Parathyroid adenoma (tissue), 2 donors: Measurements from ENCODE around the gene ZNF385A.

Experiments
- H2AFZ ChIP-seq: fragments of 300-600 bp; sonication (generic); one replicate; pipeline ENCODE4 v1.7.0; 2017; ENCODE audit warnings: antibody characterized with exemption, mild to moderate bottlenecking
- H3K27ac ChIP-seq: fragments of 300-600 bp; sonication (generic); one replicate; pipeline ENCODE4 v1.7.0; 2017
- H3K27me3 ChIP-seq: fragments of 300-600 bp; sonication (generic); one replicate; pipeline ENCODE4 v1.7.0; 2017; ENCODE audit warnings: low read length; ENCODE audit not compliant: control insufficient read depth, insufficient read depth
- H3K36me3 ChIP-seq: fragments of 300-600 bp; sonication (generic); one replicate; pipeline ENCODE4 v1.7.0; 2017; ENCODE audit warnings: low read length; ENCODE audit not compliant: control insufficient read depth, insufficient read depth
- H3K4me1 ChIP-seq: fragments of 300-600 bp; sonication (generic); one replicate; pipeline ENCODE4 v1.7.0; 2017; ENCODE audit warnings: control low read depth
- H3K4me2 ChIP-seq: fragments of 300-600 bp; sonication (generic); one replicate; pipeline ENCODE4 v1.7.0; 2017; ENCODE audit warnings: low read length
- H3K4me3 ChIP-seq: fragments of 300-600 bp; sonication (generic); one replicate; pipeline ENCODE4 v1.7.0; 2017; ENCODE audit warnings: low read depth, low read length
- H3K79me2 ChIP-seq: fragments of 300-600 bp; sonication (generic); one replicate; pipeline ENCODE4 v1.7.0; 2017; ENCODE audit warnings: control low read depth
- H3K9ac ChIP-seq: fragments of 300-600 bp; sonication (generic); one replicate; pipeline ENCODE4 v1.7.0; 2017; ENCODE audit warnings: mild to moderate bottlenecking
- H3K9me3 ChIP-seq: fragments of 300-600 bp; sonication (generic); one replicate; pipeline ENCODE4 v1.7.0; 2017; ENCODE audit warnings: low read length; ENCODE audit not compliant: control insufficient read depth
- CTCF ChIP-seq: fragments of 300-600 bp; sonication (generic); IDR thresholded peaks from one replicate; pipeline ENCODE4 v1.7.0; 2017; ENCODE audit warnings: antibody characterized with exemption, mild to moderate bottlenecking
- donor health status: primary hyperparathyroidism.

The ZNF385A gene

GRCh38 chr12:54383041-54383609 lies 1.4 kb downstream of the ZNF385A start:
- no peak overlapping the region for H3K9ac ChIP-seq
- H2AFZ ChIP-seq, result no peak overlapping the region
- H3K36me3 ChIP-seq, result no peaks in the 10 kb centered on the region
- peaks cover 2% of the 10 kb centered on the region for H3K79me2 ChIP-seq
- no peak overlapping the region for H3K4me3 ChIP-seq
- H3K4me1 ChIP-seq, result peaks cover 22% of the 10 kb centered on the region
- TF ChIP-seq CTCF, result no peak
- no peak overlapping the region for H3K4me2 ChIP-seq
- no peak overlapping the region for H3K27ac ChIP-seq
- H3K27me3 ChIP-seq, result no peaks in the 10 kb centered on the region
- H3K9me3 ChIP-seq, result no peaks in the 10 kb centered on the region

GRCh38 chr12:54381136-54381535 lies 3.4 kb downstream of the ZNF385A start:
- no peak for TF ChIP-seq CTCF
- H3K4me1 ChIP-seq, result peaks cover 10% of the 10 kb centered on the region

GRCh38 chr12:54379398-54380201 lies 4.9 kb downstream of the ZNF385A start:
- TF ChIP-seq CTCF, result peak; percentile 100
- Histone ChIP-seq H3K79me2 (peaks cover 2% of the 10 kb centered on the region), H2AFZ (peak overlapping the region; percentile 73), H3K9ac (no peak overlapping the region), H3K27me3 (no peaks in the 10 kb centered on the region), H3K27ac (peak overlapping the region; percentile 69), H3K36me3 (no peaks in the 10 kb centered on the region), H3K4me3 (peak overlapping the region; percentile 50), H3K9me3 (no peaks in the 10 kb centered on the region), H3K4me2 (peak overlapping the region; percentile 94), H3K4me1 (peaks cover 10% of the 10 kb centered on the region)

More at GRCh38 chr12:54381136-54381535, 3.4 kb downstream of the ZNF385A start:
- Histone ChIP-seq H3K4me2 (no peak overlapping the region), H3K27ac (no peak overlapping the region), H2AFZ (no peak overlapping the region), H3K27me3 (no peaks in the 10 kb centered on the region), H3K36me3 (no peaks in the 10 kb centered on the region), H3K4me3 (no peak overlapping the region), H3K79me2 (peaks cover 2% of the 10 kb centered on the region), H3K9me3 (no peaks in the 10 kb centered on the region), H3K9ac (no peak overlapping the region)

DNA sequence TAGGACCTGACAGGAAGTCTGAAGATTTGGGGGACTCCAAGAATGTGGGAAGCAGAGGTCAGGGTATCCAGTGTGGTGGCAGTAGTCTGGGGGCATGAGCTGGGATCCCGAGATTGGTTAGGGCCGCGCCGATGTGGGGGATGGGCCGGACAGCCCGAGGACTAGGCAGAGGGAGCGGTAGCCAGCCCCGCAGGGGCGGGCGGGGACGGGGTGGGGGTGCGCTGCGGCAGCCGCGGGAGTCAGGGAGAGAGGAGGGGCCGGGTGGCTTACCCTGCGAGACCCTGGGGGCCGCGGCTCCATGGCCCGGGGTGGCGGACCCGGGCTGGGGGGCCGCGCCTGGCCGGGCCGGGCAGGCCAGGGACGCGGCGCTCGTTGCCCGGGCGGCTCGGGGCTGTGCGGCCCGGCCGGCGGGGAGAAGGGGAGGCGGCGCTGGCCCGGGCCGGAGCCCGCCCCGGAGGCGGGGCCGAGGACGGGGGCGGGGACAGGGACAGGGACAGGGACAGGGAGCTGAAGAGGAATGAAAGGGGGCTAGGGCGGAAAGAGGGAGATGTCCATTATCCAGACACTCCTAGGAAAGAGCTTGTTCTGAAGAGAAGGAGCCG lies 5.6 kb downstream of the ZNF385A start:
- Histone ChIP-seq H3K9me3 (no peaks in the 10 kb centered on the region), H3K27ac (peak overlapping the region; percentile 69), H3K36me3 (no peaks in the 10 kb centered on the region), H3K4me3 (peak overlapping the region; percentile 54), H3K79me2 (peaks cover 2% of the 10 kb centered on the region), H3K27me3 (no peaks in the 10 kb centered on the region), H3K9ac (no peak overlapping the region), H3K4me2 (peak overlapping the region; percentile 94), H3K4me1 (peaks cover 10% of the 10 kb centered on the region), H2AFZ (peak overlapping the region; percentile 73)
- TF ChIP-seq CTCF, result no peak
